Fibroblast of pulmonary artery (primary cell): ENCODE results near the gene RNF32.
"Not testable (repeated sequence)": the region's sequence is repeated elsewhere in the genome, so short reads cannot be mapped to it uniquely, and the experiment has no call there.

Source experiments
- DNase-seq: peaks from one replicate; pipeline ENCODE4 v3.0.0-alpha.2; 2010; ENCODE audit warnings: low read depth
- H3K4me3 ChIP-seq: replicated peaks from 2 replicates; pipeline ENCODE4 v1.5.1; 2011; ENCODE audit warnings: low read depth, mild to moderate bottlenecking, control low read depth, low read length, moderate library complexity
- TF ChIP-seq, protein P1 (sequence below): IDR thresholded peaks from 2 replicates; pipeline ENCODE4 v1.5.1; 2011; ENCODE audit warnings: mild to moderate bottlenecking, control low read depth, low read length, inconsistent platforms; ENCODE audit errors: missing control alignments

The RNF32 gene

DNA sequence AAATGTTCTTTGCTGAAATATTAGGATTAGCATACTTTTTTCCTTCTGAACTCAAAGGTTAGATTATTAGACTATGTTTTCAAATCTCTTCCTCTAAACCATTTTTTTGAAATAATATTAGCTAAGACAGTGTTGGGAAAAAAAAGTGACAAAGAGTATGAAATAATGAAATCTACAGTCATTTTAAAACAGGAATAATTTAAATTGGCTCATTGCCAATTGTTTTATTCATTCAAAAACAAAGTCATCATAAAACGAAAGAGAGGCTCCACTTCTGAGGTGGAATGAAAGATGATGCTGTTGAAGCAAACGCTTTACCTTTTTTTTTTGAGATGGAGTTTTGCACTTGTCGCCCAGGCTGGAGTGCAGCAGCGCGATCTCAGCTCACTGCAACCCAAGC is 51.2 kb downstream of the RNF32 start:
- no peak overlapping the region for H3K4me3 ChIP-seq
- TF ChIP-seq, protein P1, sequence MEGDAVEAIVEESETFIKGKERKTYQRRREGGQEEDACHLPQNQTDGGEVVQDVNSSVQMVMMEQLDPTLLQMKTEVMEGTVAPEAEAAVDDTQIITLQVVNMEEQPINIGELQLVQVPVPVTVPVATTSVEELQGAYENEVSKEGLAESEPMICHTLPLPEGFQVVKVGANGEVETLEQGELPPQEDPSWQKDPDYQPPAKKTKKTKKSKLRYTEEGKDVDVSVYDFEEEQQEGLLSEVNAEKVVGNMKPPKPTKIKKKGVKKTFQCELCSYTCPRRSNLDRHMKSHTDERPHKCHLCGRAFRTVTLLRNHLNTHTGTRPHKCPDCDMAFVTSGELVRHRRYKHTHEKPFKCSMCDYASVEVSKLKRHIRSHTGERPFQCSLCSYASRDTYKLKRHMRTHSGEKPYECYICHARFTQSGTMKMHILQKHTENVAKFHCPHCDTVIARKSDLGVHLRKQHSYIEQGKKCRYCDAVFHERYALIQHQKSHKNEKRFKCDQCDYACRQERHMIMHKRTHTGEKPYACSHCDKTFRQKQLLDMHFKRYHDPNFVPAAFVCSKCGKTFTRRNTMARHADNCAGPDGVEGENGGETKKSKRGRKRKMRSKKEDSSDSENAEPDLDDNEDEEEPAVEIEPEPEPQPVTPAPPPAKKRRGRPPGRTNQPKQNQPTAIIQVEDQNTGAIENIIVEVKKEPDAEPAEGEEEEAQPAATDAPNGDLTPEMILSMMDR = no peak
- DNase-seq = no peak

DNA sequence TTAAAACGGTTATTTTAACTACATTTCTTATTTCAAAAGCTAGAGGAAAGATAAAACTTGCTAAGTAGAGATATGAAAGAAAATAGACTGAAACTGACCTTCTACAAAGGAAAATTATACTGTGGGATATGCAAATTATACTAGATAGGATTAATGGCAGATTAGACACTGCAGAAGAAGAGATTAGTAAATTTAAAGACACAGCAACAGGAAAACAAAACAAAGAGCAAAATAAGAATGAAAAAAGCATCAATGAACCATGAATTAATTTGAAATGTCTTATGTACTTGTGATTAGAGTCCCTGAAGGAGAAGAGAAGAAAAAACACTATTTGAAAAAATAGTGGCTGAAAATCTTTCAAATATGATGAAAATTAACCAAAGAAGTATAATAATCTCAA is 52.3 kb downstream of the RNF32 start:
- TF ChIP-seq, protein P1 = no peak
- DNase-seq = no peak

DNA sequence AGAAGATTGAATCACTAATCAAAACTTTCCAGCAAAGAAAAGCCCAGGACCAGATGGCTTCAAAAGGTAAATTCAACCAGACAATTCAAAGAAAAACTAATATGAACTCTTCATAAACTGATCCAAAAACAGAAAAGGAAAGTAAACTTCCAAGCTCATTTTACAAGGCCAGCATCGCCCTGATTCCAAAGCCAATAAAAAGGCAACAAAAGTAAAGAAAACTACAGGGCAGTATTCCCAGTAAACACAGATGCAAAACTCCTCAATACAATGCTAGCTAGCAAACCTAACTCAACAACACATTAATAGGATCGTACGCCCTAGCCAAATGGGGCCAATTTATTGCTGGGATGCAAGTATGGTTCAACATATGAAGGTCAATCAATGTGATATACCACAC is 53.1 kb downstream of the RNF32 start:
- no peak for DNase-seq
- TF ChIP-seq, protein P1 = no peak
- no peak overlapping the region for H3K4me3 ChIP-seq

More for the DNA sequence above, 52.3 kb downstream of the RNF32 start:
- no peak overlapping the region for H3K4me3 ChIP-seq

DNA sequence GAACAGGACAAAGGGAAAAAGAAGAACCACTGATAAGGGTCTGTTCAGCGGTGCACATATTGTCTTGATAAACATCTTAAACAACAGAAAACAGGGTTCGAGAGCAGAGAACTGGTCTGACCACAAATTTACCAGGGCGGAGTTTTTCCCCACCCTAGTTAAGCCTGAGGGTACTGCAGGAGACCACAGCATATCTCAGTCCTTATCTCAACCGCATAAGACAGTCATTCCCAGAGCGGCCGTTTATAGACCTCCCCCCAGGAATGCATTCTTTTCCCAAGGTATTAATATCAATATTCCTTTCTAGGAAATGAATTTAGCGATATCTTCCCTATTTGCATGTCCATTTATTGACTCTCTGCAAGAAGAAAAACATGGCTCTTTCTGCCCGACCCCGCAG is 56.7 kb downstream of the RNF32 start:
- DNase-seq, H3K4me3 ChIP-seq: not testable (repeated sequence)

DNA sequence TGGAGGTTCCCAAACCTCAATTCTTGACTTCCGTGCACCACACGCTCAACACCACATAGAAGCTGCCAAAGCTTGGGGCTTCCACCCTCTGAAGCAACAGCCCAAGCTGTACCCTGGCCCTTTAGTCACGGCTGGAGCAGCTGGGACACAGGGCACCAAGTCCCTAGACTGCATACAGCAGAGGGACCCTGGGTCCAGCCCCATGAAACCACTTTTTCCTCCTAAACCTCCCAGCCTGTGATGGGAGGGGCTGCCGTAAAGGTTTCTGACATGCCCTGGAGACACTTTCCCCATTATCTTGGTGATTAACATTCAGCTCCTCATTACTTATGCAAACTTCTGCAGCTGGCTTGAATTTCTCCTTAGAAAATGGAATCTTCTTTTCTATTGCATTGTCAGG is 57.9 kb downstream of the RNF32 start:
- not testable (repeated sequence) for DNase-seq, H3K4me3 ChIP-seq

DNA sequence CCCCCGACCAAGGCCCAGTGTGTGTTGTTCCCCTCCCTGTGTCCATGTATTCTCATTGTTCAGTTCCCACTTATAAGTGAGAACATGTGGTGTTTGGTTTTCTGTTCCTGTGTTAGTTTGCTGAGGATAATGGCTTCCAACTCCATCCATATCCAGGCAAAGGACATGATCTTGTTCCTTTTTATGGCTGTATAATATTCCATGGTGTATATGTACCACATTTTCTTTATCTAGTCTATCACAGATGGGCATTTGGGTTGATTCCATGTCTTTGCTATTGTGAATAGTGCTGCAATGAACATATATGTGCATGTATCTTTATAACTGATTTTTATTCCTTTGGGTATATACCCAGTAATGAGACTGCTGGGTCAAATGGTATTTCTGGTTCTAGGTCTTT is 61.2 kb downstream of the RNF32 start:
- DNase-seq = not testable (repeated sequence)

DNA sequence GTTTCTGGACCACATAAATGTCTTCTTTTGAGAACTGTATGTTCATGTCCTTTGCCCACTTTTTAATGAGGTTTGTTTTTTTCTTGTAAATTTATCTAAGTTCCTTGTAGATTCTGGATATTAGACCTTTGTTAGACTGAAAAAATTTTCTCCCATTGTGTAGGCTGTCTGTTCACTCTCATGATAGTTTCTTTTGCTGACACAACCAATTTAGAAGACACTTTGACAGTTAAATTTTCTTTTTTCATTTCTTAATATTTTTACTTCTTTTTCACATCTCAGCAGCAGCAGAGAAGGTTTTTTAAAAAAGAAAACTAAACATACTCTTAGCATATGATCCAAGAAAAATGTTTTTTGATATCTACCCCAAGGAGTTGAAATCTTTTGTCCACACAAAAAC is 61.8 kb downstream of the RNF32 start:
- TF ChIP-seq, protein P1 = no peak
- no peak for DNase-seq
- H3K4me3 ChIP-seq = no peak overlapping the region

More for the DNA sequence above, 61.2 kb downstream of the RNF32 start:
- not testable (repeated sequence) for H3K4me3 ChIP-seq

DNA sequence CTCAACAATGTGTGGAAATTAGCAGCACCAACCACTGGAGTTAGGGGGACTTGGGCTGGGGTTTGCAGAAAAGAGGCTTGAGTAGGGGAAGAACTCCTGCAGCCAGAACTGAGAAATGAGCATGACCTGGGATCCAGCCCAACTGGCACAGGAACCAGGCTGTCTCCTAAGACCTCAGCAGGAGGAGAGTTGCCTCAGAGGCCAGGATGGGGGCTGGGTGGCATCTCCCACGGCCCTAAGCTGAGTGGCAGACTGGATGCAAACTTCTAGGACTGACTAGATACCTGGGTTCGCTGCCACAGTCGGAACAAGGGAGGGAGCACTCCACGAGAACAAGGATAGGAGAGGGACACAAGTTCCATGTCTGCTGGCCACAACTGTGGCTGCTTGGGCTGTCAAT is 62.6 kb downstream of the RNF32 start:
- TF ChIP-seq, protein P1 = no peak
- H3K4me3 ChIP-seq = no peak overlapping the region
- DNase-seq = peak; percentile 12

DNA sequence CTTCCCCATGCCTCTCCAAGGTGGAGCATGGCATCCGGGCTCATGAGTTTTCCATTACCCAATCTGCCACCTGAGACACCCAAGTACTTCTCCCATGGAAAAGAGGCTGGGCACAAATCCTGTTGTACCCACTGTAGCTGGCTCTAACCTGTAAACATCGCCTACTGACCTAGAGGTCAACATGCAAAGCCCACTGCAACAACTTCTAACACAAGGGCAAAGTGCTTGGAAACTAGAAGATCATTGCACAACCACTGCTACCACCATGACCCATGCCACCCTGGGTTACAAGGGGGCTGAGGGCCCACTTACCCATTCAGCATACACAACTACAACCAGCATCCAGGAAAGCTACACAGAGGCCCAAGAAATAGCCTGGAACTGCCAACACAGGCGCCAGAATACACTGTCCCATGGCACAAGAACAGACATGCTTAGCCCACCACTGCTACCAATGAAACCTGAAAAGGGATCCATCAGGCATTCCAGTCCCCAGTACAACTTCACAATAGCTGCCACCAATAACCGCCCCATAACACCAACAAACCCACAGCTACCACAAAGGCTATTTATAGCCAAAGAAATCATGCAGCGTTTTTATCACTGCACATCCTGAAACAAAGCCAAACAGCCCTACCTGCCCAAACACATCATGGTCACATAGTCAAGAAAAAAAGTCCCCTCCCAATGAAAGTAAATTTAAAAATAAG is 63.4 kb downstream of the RNF32 start:
- no peak for DNase-seq
- TF ChIP-seq, protein P1 = no peak
- no peak overlapping the region for H3K4me3 ChIP-seq
